Cardiac muscle cell (in vitro differentiated cells and primary cell): ENCODE results near the gene MGLL. TPM values are rescaled to one million over a fixed set of nuclear protein-coding genes. Genes with fewer than 3 reads are reported as not detected.

Source experiments
- DNase-seq, 2 donors: peaks; one replicate each; pipeline versions ENCODE4 v3.0.0 to v3.0.0-alpha.2; 2010 to 2017; ENCODE audit warnings: low read depth in 1 of 2, low spot score in 1 of 2
- H3K27ac ChIP-seq: fragments of 200-600 bp; sonication (generic); 2 replicates; pipeline ENCODE4 v1.5.1; 2016
- H3K27me3 ChIP-seq: fragments of 200-600 bp; sonication (generic); 2 replicates; pipeline ENCODE4 v1.6.0; 2016; ENCODE audit warnings: control low read depth
- H3K36me3 ChIP-seq: fragments of 200-600 bp; sonication (generic); 2 replicates; pipeline ENCODE4 v1.5.1; 2016; ENCODE audit warnings: control low read depth
- H3K4me1 ChIP-seq: fragments of 200-600 bp; sonication (generic); 2 replicates; pipeline ENCODE4 v1.8.1; 2017; ENCODE audit warnings: low read depth, mild to moderate bottlenecking, mixed run types
- H3K4me3 ChIP-seq: fragments of 200-600 bp; sonication (generic); 2 replicates; pipeline ENCODE4 v1.5.1; 2016; ENCODE audit warnings: mild to moderate bottlenecking
- H3K9me3 ChIP-seq: fragments of 200-600 bp; sonication (generic); 2 replicates; pipeline ENCODE4 v1.5.1; 2017; ENCODE audit warnings: low read depth, mild to moderate bottlenecking, control low read depth
- polyA plus RNA-seq: library from polyadenylated mRNA; unstranded; fragments of >200 nt; fragmentation: Nextera tagmentation; extraction: Ambion mirVana; gene quantifications from 2 replicates; pipeline ENCODE4 v1.2.1, GENCODE V29; 2016
- total RNA-seq: library from RNA; depleted of rRNA; stranded (reverse); fragments of >200 nt; gene quantifications from 2 replicates; pipeline ENCODE4 v1.2.3, GENCODE V29; 2016
- TF ChIP-seq, protein P1 (sequence below): IDR thresholded peaks from 2 replicates; pipeline ENCODE4 v1.5.1; 2012; ENCODE audit warnings: low read depth, mild to moderate bottlenecking, low read length

MGLL gene
- total and polyA plus RNA-seq, 2 experiments from 2014 or later: 1.0 TPM

DNA sequence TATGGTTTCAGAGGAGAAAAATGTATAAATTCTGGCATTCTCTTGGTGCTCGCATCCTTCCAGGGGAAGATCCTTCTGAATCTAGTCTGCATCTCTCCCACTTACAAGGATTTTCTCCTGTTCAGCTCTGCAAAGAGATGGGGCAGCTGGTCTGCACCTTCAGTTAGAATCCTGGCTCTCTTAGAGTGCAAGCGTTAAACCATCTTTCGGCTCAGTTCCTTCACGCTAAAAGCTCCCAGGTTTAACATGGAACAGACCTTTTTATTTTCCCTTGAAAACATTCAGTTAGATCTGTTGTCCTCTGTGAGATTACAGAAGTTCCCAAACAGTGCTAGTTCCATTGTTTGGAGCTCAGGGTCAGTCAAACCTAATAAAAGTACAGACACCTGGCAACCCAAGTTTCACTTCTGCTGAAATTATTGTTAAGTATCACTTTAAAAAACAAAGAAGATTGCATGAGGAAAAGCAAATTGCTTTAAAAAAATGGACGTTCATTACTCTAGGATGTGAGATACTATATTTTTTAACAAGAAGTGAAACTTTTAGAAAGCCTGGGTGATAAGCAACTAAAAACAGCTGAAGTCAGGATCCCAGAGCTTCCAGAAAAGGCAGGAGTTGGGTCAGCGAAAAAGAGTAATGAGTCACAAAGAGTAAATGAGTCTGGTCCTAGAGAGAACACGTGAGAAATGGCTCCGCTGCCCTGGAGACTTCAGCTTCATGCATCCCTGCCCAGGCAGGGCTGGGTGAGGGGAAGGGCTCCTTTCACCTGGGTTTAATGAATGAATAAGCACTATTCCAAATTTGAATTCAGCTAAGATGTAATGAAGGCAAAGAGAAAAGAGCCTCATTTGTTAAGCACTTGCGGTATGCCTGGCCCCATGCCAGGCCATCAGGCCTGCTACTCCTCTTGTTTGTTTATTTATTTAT lies 86.3 kb downstream of the MGLL start:
- H3K9me3 ChIP-seq: no peaks in the 10 kb centered on the region
- H3K36me3 ChIP-seq: no peaks in the 10 kb centered on the region
- H3K4me3 ChIP-seq: no peak overlapping the region
- TF ChIP-seq, protein P1, sequence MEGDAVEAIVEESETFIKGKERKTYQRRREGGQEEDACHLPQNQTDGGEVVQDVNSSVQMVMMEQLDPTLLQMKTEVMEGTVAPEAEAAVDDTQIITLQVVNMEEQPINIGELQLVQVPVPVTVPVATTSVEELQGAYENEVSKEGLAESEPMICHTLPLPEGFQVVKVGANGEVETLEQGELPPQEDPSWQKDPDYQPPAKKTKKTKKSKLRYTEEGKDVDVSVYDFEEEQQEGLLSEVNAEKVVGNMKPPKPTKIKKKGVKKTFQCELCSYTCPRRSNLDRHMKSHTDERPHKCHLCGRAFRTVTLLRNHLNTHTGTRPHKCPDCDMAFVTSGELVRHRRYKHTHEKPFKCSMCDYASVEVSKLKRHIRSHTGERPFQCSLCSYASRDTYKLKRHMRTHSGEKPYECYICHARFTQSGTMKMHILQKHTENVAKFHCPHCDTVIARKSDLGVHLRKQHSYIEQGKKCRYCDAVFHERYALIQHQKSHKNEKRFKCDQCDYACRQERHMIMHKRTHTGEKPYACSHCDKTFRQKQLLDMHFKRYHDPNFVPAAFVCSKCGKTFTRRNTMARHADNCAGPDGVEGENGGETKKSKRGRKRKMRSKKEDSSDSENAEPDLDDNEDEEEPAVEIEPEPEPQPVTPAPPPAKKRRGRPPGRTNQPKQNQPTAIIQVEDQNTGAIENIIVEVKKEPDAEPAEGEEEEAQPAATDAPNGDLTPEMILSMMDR: no peak
- H3K27ac ChIP-seq: no peak overlapping the region
- no peaks in the 10 kb centered on the region for H3K27me3 ChIP-seq
- DNase-seq: peak in 1 of 2 donors; percentile 78
- H3K4me1 ChIP-seq: no peaks in the 10 kb centered on the region

GRCh38 chr3:127734754-127735473 lies 87.4 kb downstream of the MGLL start:
- Histone ChIP-seq H3K9me3 (no peaks in the 10 kb centered on the region), H3K36me3 (no peaks in the 10 kb centered on the region), H3K4me1 (peaks cover 2% of the 10 kb centered on the region), H3K27ac (no peak overlapping the region), H3K4me3 (no peak overlapping the region), H3K27me3 (no peaks in the 10 kb centered on the region)
- TF ChIP-seq, protein P1: no peak
- DNase-seq: peak in 1 of 2 donors; percentile 98

DNA sequence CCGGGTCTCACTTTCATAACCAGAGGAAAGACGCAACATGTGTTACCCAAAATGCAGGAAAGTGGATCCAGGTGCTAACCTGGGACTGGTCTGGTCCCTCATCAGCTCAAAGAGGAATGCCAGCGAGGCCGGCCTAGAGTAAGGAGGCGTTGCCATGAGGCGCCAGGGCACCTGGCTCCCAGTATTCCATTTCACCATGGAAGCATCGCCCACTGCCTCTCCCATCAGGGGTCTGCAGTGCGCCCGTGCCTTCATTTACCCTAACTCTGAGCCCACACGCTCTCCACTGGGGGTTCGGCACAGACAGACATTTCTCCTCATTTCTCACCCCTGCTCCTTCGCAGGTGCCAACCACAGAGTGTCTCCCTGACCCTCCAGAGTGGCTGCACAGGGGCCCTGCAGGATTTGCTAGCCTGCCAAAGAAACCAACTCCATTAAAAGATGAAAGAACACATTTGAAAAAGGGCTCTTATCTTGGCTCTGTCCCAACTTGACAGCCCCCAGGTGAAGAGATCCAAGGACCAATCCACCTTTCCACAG lies 88.1 kb downstream of the MGLL start:
- Histone ChIP-seq H3K4me3 (no peak overlapping the region), H3K9me3 (no peaks in the 10 kb centered on the region), H3K27me3 (no peaks in the 10 kb centered on the region), H3K27ac (no peak overlapping the region), H3K4me1 (peaks cover 9% of the 10 kb centered on the region), H3K36me3 (no peaks in the 10 kb centered on the region)
- TF ChIP-seq, protein P1: no peak
- DNase-seq: no peak

GRCh38 chr3:127733781-127734180 lies 88.5 kb downstream of the MGLL start:
- no peaks in the 10 kb centered on the region for H3K36me3 ChIP-seq
- H3K4me1 ChIP-seq: peaks cover 13% of the 10 kb centered on the region
- TF ChIP-seq, protein P1: no peak
- DNase-seq: no peak
- H3K27ac ChIP-seq: no peak overlapping the region
- no peaks in the 10 kb centered on the region for H3K27me3 ChIP-seq
- no peaks in the 10 kb centered on the region for H3K9me3 ChIP-seq
- no peak overlapping the region for H3K4me3 ChIP-seq

DNA sequence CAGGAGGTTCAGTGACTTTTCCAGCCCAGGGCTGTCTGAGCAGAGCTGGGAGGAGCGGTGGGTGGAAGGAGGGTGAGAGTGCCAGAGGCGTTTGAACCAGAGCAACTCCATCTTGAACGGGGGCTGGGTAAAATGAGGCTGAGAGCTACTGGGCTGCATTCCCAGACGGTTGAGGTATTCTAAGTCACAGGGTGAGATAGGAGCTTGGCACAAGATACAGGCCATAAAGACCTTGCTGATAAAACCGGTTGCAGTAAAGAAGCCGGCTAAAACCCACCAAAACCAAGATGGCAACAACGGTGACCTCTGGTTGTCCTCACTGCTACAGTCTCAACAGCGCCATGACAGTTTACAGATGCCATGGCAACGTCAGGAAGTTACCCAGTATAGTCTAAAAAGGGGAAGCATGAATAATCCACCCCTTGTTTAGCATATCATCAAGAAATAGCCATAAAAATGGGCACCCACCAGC lies 89.4 kb downstream of the MGLL start:
- TF ChIP-seq, protein P1: no peak
- no peaks in the 10 kb centered on the region for H3K36me3 ChIP-seq
- H3K9me3 ChIP-seq: no peaks in the 10 kb centered on the region
- H3K27me3 ChIP-seq: no peaks in the 10 kb centered on the region
- peaks cover 14% of the 10 kb centered on the region for H3K4me1 ChIP-seq
- no peak for DNase-seq
- H3K27ac ChIP-seq: no peak overlapping the region
- H3K4me3 ChIP-seq: no peak overlapping the region
